NCI-H1417 (cell line): ENCODE results near the gene NME9.
"Not testable (repeated sequence)": the region's sequence is repeated elsewhere in the genome, so short reads cannot be mapped to it uniquely, and the experiment has no call there.

Source experiments
- DNase-seq, 3 experiments: peaks; one replicate each; lab custom pipeline; 2025; lab: John Stamatoyannopoulos, UW

The NME9 gene, protein sequence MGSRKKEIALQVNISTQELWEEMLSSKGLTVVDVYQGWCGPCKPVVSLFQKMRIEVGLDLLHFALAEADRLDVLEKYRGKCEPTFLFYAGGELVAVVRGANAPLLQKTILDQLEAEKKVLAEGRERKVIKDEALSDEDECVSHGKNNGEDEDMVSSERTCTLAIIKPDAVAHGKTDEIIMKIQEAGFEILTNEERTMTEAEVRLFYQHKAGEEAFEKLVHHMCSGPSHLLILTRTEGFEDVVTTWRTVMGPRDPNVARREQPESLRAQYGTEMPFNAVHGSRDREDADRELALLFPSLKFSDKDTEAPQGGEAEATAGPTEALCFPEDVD

DNA sequence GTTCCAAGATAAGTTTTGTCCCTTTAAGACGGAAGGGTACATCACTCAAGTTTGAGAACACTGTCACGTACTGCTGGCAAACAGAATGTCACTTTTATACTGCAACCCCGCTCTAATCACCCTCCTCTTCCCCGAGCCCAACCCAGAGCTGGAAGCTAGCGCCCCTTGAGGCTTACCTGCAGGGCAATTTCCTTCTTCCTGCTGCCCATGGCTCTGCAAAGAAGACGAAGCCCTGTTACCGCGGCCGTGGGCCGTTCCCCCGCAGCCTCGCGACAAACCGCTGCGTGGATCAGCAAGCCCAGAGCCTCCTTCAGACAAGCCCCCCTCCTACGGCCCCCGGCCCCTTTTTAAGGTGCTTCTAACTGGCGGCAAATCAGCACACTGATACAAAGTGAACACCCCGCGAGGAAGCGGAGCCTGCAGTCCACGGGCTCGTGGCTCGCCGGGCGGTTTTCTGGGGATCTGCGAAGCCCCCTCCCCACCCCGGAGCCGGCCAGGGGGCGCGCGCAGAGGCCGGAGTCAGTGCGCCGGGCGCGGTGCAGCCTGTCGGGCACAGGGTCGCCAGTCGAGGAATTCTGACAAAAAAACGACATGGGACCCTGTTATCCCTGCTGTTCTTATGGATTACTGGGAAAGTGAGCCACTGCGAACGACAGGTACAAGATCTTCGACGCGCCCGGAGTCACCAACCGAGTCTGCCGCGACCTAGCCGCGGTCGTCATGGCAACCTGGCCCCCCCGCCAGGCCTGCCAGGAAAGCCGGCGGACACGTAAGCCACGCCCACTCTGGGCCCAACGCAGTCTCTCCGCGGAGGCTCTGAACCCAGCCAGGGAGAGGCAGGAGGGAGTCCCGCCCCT, at the start of gene NME9:
NME9 (minus strand) TSS at position 725 of the 857 bp plus-strand sequence; CDS start at position 209, 516 bp downstream.
- DNase-seq, result peak; percentile 96 to 98 (median 96)

DNA sequence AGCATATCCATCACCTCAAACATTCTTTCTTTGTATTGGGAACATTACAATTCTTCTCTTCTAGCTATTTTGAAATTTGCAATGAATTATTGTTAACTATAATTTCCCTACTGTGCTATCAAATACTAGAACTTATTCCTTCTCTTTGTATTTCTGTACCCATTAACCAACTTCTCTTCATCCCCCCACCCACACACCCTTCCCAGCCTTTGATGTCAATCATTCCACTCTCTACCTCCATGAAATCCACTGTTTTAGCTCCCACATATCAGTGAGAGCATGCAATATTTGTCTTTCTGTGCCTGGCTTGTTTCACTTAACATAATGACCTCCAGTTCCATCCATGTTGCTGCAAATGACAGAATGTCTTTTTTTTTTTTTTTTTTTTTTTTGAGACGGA, 49.3 kb upstream of the NME9 start:
- DNase-seq, result no peak

DNA sequence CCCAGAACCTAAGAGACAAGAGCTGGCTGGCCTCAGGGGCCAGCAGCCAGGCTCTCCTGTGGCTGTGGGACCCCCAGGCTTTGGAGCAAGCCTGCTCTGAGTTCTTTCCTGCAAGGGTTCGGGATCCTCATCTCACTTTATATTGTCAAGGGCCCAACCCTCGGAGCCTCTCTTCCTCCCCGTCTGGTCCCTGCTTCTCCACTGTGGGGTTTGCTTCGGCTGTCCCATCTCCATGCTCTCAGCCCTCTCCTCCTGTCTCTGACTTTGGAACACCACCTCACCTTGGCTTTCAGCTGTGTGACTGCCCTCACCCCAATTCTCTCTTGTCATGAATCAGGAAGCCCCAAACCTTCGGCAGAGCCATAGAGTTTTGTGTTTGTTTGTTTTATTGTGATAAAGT, 48.7 kb upstream of the NME9 start:
- no peak for DNase-seq

DNA sequence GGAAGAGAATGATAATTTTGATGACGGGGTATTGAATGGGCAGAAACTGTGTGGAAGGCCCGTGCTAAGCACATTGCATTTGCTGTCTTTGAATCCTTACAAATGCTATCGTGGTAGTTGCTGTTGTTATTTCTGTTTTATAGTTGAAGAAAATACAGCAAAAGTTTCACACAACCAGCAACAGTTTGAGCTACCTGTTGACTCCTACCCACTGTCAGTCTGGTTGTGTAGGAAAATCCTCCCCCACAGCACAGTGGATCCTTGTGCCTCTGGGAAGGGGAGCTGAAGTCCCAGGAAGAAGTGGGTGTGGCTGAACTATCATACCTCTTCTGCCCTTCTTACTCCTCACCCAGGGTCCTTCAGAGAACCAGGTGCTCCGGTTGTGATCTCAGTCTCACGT, 48.2 kb upstream of the NME9 start:
- DNase-seq, result no peak

DNA sequence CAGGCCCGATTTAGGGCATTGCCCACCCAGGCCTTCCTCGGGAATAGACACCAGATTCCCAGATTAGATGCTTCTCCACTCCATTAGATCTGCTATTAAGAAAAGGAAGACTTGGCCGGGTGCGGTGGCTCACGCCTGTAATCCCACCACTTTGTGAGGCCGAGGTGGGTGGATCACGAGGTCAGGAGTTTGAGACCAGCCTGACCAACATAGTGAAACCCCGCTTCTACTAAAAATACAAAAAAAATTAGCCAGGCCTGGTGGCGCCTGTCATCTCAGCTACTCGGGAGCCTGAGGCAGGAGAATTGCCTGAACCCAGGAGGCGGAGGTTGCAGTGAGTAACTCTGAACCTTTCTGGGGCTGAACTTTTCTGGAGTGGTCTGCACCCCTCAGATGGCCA, 47.6 kb upstream of the NME9 start:
- not testable (repeated sequence) for DNase-seq

DNA sequence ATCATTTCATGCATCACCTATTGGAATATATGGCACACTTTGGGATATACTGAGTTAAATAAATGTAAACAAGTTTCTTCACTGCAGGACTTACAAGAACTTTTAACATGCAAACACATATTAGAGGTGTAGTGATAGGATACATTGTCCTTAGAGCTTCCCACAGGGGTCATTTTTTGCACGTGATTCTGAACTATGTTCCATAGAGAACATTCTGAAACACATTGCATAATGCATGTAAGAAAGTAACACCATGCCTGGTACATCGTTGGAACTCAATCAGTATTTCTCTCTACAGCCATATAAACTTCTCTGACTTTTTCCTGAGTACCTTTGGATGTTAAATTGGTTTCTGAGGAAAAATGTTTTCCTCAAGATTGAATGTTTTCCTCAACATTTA, 47.0 kb upstream of the NME9 start:
- no peak for DNase-seq

DNA sequence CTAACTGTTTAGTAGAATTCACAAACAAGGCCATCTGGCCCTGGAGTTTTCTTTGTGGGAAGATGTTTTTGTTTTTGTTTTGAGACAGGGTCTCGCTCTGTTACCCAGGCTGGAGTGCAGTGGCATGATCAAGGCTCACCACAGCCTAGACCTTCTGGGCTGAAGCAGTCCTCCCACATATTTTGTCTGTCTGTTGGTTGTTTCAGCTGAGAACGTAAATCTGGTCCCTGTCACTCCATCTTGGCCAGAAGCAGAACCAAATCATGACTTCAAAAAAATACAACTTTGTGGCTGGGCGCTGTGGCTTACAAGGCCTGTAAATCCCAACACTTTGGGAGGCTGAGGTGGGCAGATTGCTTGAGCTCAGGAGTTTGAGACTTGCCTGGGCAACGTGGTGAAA, 45.8 kb upstream of the NME9 start:
- DNase-seq, result no peak

DNA sequence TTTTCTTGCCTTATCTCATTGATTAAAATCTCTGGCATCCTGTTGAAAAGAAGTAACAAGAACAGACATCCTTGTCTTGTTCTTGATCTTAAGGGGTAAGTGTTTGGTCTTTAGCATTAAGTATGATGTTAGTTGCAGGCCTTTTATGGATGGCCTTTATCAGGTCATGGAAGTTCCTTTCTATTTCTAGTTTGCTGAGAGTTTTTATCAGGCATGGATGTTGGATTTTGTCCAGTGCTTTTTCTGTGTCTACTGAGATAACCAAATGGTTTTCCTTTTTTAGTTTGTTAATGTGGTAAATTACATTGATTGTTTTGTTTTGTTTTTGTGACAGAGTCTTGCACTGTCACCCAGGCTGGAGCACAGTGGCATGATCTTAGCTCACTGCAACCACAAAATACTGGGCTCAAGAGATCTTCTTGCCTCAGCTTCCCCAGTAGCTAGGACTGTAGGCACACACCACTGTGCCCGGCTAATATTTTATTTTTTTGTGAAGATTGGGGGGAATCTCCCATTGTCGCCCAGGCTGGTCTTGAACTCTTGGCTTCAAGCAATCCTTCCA, 45.0 kb upstream of the NME9 start:
- DNase-seq, result no peak

DNA sequence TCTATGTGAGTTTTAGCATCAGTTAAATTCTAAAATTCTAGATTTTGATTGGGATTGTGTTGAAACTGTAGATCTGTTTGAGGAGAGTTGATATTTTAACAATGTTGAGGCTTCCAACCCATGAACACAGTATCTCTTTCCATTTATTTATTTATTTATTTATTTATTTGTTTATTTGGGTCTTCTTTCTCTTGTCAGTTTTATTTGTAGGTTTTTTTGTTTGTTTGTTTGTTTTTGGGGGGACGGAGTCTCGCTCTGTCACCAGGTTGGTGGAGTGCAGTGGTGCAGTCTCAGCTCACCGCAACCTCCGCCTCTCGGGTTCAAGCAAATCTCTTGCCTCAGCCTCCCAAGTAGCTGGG, 44.1 kb upstream of the NME9 start:
- no peak for DNase-seq

DNA sequence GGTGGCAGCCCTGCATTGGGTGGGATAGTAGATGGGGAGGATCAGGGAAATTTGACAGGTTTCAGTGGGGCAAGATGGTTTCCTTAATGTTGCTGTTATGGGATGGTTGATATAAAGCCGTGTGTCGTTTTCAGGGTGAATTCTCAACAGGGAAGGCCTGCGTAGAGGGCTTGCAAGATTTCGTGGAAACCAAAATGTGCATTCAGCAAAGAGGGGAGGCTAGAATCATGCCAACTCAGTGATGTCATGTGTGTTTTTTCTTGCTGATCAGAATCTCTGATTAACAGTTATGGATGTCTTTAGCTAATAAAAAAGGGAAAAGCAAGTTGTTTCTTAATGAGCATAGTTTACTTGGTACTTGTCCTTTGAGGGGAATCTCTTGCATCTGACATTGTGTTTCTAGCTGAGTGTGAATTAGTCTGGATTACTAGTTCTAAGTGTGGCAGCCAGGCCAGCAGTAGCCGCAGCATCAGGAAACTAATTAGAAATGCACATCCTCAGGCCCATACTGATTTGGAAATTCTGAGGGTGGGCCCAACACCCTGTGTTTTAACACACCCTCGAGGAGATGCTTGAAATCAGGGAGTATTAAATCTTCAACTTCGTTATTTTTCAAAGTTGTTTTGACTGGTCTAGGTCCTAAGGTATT, 43.6 kb upstream of the NME9 start:
- no peak for DNase-seq

DNA sequence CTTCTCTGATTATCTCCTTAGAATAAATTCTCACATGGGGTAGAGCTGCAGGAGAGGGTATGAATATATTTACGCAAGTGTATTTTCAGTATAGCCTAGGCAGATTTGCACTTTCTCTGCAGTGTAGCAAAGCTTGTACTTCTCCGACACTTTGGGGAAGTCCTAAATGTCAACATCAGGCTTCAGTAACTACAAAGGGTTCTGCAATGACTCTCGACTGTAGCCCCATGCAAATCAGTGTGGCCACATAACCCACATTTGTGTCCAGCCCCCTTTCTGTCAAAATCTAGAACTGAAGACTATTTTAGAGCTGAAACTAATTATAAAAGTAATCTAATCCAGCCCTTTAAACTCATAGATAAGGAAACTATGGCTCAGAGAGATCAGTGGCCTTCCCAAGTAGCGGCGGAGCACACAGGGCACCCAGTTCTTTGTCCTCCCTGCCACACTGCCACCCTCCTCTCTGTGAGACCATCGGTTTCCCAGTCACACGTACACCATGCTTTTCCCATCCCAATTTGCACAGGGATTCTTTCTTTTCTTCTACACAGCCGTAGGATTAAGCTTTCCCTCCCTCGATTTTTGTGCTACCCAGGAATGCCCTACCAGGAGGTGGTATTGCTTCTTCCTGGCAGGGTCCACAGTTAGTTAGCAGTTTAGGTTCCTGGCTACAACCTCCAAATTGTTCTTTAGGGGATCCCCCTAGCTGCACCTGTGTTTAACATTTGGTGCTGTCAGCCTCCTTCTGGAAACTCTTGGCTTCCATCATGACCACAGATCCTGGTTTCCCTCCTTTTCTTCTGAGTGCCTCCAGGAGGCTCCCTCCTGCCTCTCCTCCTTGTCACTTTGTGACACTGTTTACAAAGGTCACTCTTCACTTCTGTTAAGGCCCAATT, 41.7 kb upstream of the NME9 start:
- no peak for DNase-seq

DNA sequence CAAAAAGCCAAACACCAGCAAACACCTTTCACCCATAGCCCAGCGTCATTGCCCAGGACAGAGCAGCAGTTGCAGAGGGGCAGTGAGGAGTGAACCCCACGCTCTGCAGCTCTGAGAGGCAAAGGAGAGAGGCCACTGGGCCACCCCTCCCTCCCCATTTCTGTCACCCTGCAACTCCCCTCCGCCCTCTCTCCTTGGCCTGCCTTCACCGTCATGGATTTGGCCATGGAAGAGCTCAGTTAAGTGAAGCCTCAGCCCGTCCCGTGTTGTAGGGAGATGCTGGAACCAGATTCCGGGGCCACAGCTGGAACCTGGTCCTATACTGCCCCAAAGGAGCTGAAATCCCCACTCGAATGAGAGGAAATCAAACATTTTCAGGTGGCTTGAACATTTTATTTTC, 40.7 kb upstream of the NME9 start:
- no peak for DNase-seq

DNA sequence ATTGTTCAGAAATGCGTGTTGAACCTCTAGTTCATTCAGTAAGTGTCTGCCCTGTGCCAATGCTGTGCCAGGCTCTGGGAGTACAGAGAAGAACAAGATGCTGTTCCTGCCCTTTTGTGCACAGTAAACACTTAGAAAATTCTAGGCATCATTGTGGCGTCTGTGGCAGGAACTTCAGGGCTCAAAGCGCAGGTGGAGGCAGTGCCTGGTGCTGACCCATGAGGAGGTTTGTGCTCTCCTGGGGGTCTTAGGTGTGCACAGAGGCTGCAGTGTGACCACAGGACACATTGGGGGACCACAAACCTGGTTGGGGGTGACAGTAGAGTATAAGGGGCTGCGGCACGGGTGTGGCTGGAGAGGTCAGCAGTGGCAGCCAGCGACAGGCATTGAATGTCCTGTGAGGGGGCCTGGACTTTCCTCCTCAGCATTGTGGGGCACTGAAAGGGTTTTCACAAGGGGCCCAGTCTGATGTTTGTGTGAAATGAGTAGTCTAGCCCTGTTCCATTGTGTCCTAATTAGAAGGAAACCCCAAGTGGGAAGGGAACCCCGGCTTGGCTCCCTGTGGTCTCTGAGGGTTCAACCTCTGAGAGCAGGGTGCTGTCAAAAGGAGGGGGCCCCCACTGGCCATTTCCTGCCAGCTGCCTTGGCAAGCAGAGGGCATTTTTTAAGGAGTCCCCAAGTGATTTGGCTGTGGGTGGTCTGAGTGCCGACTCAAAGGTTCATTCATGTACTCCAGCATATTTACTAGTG, 39.7 kb upstream of the NME9 start:
- no peak for DNase-seq

DNA sequence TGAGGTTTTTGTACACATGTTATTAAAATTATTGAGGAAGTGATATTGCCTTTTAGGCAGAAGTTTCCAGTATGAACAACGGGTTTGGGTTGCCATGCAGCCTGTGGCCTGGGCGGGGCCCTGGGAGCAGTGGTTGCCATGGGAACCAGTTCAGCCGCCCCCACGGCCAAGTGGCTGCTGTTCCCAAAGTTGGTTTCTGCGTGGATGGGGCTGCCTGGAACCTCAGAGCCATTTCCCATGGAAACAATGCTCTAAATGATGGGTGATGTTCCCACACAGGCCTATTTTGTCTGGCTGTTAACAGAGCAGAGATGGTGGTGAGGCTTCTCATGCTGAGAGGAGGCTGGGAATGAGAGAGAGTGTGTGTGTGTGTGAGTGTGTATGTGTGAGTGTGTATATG, 38.3 kb upstream of the NME9 start:
- DNase-seq, result no peak

DNA sequence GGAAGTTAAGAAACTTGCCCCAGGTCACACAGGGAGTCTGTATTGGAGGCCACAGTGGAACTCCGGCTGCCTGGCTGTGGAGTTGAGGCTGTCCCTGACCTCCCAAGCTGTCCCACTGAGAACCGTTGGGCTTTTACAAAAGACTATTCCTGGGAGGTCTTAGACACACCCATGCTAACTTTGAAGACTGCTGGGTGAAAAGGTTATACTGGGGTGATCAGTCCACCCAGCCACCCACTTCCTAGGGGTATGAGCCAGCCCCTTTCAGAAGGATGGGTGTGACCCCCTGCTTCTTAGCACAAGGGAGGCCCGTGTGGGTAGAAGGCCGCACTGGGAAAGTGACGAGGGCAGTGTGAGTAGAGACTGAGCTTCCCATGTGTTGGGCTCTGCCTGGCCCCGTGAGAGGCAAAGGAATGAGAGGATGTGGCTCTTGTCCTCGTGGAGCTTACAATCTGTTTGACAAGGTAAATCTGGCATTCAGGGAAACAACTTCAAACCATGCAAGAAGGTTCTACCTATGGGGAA, 37.7 kb upstream of the NME9 start:
- no peak for DNase-seq

DNA sequence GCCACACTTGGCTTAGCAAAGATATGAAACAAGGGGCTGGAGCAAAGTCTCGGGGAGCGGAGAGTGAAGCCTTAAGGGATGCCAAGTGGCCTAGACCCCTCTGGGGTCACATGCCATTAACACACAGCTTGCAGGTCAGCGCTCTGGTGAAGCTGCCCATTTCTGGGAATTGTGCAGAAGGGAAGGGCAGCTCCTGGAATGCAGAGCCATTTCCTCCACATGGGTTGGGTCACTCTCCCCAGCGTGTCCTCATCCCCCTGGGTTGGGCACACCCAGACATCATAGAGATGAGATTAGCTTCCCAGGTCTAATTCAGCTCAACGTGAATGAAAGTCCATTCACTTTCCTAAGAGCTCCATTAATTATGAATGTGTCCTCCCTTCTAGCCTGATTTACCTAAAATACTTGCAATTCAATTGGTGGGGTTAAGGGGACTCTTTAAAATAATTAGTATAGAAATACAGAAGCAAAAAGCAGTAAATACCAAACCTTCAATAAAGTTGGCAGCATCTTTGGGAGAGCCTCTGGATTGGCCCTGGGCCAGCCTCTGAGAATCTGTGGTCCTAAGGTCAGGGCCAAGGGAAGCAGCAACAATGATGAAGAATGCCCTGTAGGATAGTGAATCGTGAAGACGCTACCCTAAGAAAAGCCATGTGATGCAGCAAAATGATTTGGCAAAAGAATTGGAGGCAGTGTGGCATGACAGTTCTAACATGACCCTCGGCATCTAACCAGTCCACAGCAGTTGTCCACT, 36.5 kb upstream of the NME9 start:
- DNase-seq, result no peak

DNA sequence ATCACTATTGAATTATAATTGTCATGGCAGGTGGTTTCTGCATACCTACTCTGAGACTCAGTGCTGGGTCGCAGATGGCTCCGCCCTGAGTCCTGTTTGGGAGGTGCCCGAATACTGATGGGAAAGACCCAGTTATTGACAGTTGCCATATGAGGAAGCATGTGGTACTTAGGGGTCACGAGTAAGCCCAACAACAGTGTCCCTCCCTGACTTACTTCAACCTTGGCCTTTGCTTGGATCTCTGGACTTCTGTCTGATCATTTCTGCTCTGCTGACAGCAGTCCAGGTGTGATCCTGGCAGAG, 35.6 kb upstream of the NME9 start:
- DNase-seq, result no peak

DNA sequence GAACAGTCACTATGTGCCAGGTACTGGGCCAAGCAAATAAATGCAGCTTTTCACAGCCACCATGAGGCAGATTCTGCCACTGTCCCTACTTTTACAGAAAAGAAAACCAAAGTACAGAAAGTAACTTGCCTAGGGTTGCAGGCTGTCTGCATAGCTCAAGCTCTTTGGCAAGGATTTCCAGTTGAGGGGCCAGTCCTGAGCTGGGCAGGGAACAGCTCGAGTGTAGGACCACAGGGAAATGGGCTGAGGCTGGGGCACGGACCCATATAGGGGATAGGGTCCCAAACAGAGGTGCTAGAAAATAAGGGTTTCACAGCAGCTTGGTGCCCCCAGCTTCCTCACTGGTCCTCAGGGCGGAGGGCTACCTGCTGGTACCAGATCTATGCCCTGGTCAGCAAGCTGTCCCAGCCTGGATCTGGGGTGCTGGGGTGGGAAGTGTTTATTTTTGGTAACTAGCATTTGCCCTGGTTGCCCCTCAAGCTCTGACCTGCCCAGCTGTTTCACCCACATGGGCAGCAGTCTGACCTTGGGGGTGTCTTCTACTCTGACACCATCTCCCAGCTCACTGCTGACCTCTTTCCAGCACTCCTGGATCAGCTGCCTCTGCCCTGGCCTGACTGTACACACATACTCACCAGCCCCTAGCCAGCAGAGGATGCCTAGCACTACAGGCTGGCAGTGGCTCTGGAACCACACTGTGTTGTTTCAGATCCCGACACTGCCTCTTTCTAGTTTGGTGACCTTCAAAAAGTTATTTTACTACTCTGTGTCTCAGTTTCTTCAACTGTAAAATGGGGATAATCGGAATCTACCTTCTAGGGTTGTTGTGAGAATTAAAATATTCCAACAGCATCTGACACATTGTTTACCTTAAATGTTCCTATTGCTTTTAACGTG, 35.0 kb upstream of the NME9 start:
- DNase-seq, result no peak

DNA sequence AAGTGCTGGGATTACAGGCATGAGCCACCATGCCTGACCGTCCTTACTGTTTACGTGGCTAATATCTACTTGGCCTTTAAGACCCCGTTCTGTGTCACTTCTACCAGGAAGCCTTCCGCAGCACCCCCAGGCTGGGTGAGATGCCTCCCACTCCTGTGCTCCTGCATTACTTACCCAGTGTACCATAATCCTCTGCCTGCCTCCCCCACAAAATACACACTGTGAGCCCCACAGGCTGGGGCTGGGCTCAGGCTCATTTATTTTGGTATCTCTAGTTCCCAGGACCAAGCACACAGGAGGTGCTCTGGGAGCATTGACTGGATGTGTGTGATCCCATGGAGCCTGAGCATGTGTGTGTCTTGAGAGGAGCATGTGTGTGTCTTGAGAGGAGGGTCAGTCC, 33.7 kb upstream of the NME9 start:
- DNase-seq, result no peak
